Brain pericyte (primary cell): ENCODE measurements around the gene RAP1GAP2.

ENCODE experiments used
- DNase-seq: peaks from one replicate; pipeline ENCODE4 v3.0.0-alpha.2; 2012; ENCODE audit warnings: low read depth, low spot score

RAP1GAP2 gene

DNA sequence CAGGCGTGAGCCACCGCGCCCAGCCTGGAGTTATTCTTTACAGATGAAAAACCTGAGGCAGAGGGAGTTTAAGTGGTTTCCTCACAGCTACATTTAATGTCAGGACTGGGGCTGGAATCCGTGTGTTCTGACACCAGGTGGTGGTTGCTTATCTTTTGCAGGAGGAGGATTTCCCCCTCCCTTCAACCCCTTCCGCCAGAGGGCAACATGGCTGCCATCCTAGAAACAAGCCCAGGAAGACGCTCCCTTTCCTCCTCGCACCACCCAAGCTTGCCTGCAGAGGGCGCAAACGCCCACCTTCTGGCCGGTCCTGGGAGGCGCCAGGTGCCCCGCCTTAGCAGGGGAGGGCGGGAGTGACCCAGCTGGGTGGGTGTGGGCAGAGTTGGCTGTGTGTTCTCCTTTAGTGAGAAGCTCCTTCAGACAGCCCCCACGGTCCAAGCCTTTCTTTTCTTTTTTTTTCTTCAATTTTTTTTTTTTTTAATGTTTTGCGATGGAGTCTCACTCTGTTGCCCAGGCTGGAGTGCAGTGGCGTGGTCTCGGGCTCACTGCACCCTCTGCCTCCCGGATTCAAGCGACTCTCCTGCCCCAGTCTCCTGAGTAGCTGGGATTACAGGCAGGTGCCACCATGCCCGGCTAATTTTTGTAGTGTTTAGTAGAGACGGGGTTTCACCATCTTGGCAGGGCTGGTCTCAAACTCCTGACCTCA, 9.9 kb upstream of the RAP1GAP2 start:
- peak; percentile 53 for DNase-seq

DNA sequence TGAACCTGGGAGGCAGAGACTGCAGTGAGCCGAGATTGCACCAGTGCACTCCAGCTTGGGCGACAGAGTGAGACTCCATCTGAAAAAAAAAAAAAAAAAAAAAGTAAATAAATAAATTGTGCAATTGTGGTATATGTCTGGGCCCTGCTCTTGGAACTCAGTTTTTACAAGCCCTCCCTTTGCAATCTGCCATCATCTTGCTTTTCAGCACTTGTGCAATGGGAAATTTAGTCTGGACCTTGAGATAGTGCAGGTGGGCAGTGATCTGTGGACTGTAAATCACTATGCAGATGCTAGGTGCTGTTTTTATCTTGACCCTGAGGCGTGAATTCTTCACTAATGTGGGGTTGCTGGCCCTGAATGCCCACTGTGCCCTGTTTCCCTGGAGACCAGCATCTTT, 6.5 kb upstream of the RAP1GAP2 start:
- no peak for DNase-seq

GRCh38 chr17:2792366-2793169, 3.7 kb upstream of the RAP1GAP2 start:
- DNase-seq = no peak

GRCh38 chr17:2794111-2794803, 2.0 kb upstream of the RAP1GAP2 start:
- DNase-seq = no peak

- DNase-seq = no peak
These were observed 636 bp upstream of the RAP1GAP2 start for GRCh38 chr17:2795441-2796163.

DNA sequence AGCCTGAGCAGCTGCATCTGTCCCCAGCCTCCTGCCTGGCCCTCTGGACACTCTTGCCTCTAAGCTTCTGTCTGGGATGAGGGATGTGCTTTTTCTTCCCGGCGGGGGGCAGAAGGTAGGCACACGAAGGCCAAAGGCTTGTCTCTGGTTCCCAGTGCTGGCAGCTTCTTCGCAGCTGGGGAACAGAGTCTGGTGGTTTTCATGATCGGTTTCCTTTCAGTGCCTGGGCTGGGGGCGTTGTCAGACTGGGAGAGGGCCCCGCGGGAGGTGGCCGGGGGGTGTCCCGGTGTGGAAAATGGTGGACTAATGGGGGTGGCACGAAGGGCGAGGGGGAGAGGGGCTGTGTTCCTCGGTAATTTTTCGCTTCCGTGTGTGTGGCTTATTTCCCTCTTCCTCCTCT, 988 bp downstream of the RAP1GAP2 start:
- DNase-seq = no peak

DNA sequence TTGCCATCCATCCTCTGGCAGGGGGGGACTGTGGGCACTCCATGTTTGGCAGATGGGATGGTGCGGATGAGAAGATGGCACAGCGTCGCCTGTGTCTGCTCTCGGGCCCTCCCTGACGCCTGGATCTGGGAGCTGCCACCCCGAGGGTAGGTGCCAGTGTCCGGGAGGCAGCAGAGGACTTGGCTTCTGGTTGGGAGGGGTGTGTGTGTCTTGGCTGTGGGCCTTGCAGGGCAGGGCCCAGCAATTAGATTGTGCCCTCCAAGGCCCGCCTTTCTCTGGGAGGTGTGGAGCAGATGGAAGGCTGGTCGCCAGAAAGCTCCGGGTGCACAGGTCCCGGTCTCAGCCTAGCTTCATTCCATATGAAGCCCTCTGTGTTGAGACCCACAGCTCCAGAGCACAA, 1.4 kb downstream of the RAP1GAP2 start:
- no peak for DNase-seq

DNA sequence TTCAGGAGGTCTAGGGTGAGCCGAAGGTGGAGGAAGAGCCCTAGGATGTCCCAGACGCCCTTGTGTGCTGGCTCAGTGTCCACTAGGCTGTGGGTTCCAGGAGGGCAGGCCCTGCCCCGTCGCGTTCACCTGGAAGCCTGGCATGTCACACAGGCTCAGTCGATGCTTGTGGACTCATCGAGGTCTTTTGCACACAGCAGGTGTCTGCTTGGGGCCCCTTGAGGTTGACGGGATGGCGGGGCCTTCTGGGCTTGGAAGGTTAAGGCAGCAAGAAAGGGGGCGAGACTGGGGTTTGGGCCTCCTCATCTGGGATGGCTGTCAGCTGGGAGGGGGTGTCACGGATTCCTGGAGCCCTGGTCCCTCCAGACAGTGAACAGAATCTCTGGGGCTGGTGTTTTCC, 1.9 kb downstream of the RAP1GAP2 start:
- DNase-seq = no peak

GRCh38 chr17:2798678-2799077, 2.4 kb downstream of the RAP1GAP2 start:
- DNase-seq = no peak

- DNase-seq = no peak
These were observed 3.4 kb downstream of the RAP1GAP2 start for GRCh38 chr17:2799653-2800052.

DNA sequence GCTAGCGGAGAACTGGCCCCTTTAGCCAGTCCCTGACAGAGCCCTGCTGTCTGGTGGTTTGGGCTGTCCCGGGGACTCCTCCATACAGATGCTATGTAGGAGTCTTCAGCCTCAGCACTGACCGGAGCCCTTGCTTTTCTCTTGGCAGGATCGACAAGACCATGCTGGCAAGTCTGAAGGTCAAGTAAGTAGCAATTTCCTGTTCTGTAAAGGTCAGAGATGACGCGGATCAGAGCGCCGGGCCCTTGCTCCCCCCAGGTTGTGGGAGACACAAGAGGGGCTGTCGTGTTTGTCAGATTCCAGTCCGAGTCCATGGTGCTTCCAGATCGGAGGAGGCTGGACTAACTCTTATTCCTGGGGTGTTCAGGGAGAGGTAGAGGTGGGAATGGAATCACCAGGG, 4.1 kb downstream of the RAP1GAP2 start:
- DNase-seq = no peak

GRCh38 chr17:2801841-2802240, 5.6 kb downstream of the RAP1GAP2 start:
- no peak for DNase-seq

- no peak for DNase-seq
These were observed 6.3 kb downstream of the RAP1GAP2 start for GRCh38 chr17:2802574-2802973.

GRCh38 chr17:2803386-2803785, 7.1 kb downstream of the RAP1GAP2 start:
- DNase-seq = no peak

DNA sequence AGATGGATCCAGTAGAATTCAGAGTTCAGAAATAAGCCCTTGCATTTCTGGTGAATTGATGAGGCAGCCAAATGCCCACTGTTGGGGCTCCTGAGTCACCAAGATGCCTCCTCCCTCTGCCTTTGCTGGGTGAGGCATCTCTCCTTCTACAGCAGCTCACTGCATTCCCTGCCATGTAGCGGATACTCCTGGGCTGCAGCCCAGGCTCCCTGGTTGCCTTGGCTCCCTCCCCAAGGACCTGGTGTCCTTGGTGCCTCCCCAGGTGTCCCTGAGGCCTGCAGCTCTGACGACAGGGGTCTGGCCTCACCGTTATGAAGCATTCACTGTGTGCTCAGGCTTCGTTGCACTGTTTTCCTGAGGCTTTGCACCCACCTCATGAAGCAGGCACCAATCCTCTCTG, 7.7 kb downstream of the RAP1GAP2 start:
- DNase-seq = no peak

- DNase-seq = no peak
These were observed 8.7 kb downstream of the RAP1GAP2 start for GRCh38 chr17:2804912-2805311.

DNA sequence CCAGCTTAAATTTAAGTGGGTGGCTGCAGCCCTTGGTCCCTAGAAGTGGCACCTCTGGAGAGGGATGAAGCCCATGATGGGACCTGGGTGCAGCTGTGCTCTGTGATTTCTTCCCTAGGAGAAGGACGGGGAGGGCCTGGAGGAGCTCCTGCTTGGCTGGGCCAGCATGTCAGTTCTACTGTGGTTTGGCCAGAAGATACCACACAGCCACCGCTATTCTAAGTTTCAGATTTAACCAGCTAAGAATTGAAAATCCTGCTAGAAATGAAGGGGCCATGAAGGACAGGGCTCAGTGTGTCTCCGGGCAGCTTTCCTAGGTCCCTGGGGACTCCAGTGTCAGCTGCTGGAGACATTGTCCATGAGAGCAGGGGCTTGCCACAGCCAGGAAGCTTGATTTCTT, 9.7 kb downstream of the RAP1GAP2 start:
- DNase-seq = no peak

- no peak for DNase-seq
These were observed 12.4 kb downstream of the RAP1GAP2 start for GRCh38 chr17:2808367-2809335.

DNA sequence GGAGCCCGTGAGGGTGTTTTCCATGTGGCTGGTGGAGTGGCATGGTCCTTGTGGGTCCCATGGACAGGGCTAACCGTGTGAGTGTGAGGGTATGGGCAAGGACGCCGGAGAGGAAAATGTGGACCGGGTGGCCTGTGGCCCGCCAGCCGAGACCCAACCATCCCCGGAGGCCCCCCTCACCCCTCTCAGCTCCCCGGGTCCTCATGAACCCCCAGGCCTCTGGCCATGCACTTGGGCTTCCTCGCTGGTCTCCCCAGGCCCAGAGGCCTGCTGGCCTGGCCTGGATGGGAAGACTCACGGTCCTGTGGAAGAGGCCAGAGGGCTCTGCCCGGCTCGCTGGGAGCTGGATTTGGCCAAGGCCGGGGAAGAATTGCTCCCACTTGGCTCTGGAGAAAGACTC, 13.1 kb downstream of the RAP1GAP2 start:
- no peak for DNase-seq

- DNase-seq = no peak
These were observed 17.8 kb downstream of the RAP1GAP2 start for GRCh38 chr17:2814049-2814448.
